AG04450 (cell line): Measurements from ENCODE around the gene PCNP. TPM values are rescaled to one million over a fixed set of nuclear protein-coding genes. Genes with fewer than 3 reads are reported as not detected.
"Not testable (repeated sequence)": the region's sequence is repeated elsewhere in the genome, so short reads cannot be mapped to it uniquely, and the experiment has no call there.

Experiments used
- CTCF ChIA-PET: fragments of 300-600, 350-600 bp; formaldehyde crosslinking; extraction: SDS; loops from one replicate; lab custom pipeline; 2022; ENCODE audit warnings: antibody characterized with exemption, inconsistent platforms; lab: Charles Lee
- POLR2A ChIA-PET: fragments of 350-600 bp; formaldehyde crosslinking; extraction: SDS; loops from one replicate; lab custom pipeline; 2021; ENCODE audit warnings: antibody characterized with exemption, inconsistent platforms; lab: Yijun Ruan, JAX
- DNase-seq: peaks from one replicate; pipeline ENCODE4 v3.0.0-alpha.2; 2011; ENCODE audit warnings: low read depth, low spot score
- H3K27ac ChIP-seq: one replicate; pipeline ENCODE4 v1.5.1; 2012; ENCODE audit warnings: low read depth, low read length, control low read depth
- H3K27me3 ChIP-seq: one replicate; pipeline ENCODE4 v1.6.0; 2012; ENCODE audit warnings: low read length; ENCODE audit not compliant: control insufficient read depth, insufficient read depth
- H3K4me3 ChIP-seq: 2 replicates; pipeline ENCODE4 v1.5.1; 2011; ENCODE audit warnings: mild to moderate bottlenecking, low read depth, low read length, control low read depth
- H3K9me3 ChIP-seq: 2 replicates; pipeline ENCODE4 v1.5.1; 2012; ENCODE audit warnings: low read length; ENCODE audit not compliant: control insufficient read depth, insufficient read depth
- polyA plus RNA-seq: library from polyadenylated mRNA; depleted of rRNA; stranded (reverse); fragments of >200 nt; gene quantifications from 2 replicates; pipeline ENCODE4 v1.2.3, GENCODE V29; 2011
- TF ChIP-seq, protein P1 (sequence below): IDR thresholded peaks from 2 replicates; pipeline ENCODE4 v1.5.1; 2011; ENCODE audit warnings: low read depth, low read length, control low read depth, inconsistent platforms

The PCNP gene
- polyA plus RNA-seq, 1 experiment = 97.7 TPM

DNA sequence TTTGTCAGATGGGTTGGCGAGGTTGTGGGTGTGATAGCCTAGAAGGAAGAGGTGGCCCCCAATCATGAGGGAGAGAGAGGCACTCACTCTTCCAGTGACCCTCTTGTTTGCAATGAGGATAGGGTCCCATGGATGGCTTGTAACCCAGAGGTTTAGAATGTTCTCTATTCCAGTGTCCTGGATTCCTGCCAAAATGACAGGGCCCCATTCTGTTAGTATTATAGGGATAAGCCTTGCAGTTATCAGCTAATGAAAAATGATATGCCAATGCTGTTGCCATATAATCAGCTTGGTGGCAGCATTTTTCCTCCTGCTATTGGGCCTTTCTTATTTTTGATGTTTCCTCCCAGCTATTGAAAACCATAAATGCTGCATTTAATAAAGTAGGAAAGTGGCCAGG, 37.7 kb upstream of the PCNP start:
- ChIA-PET CTCF (no interaction called here), POLR2A (no interaction called here)
- Histone ChIP-seq H3K27me3 (no peaks in the 10 kb centered on the region), H3K4me3 (no peak overlapping the region), H3K9me3 (no peaks in the 10 kb centered on the region; the same call in 1 of the 2 replicates), H3K27ac (no peak overlapping the region)
- TF ChIP-seq, protein P1, sequence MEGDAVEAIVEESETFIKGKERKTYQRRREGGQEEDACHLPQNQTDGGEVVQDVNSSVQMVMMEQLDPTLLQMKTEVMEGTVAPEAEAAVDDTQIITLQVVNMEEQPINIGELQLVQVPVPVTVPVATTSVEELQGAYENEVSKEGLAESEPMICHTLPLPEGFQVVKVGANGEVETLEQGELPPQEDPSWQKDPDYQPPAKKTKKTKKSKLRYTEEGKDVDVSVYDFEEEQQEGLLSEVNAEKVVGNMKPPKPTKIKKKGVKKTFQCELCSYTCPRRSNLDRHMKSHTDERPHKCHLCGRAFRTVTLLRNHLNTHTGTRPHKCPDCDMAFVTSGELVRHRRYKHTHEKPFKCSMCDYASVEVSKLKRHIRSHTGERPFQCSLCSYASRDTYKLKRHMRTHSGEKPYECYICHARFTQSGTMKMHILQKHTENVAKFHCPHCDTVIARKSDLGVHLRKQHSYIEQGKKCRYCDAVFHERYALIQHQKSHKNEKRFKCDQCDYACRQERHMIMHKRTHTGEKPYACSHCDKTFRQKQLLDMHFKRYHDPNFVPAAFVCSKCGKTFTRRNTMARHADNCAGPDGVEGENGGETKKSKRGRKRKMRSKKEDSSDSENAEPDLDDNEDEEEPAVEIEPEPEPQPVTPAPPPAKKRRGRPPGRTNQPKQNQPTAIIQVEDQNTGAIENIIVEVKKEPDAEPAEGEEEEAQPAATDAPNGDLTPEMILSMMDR = no peak
- DNase-seq = no peak

DNA sequence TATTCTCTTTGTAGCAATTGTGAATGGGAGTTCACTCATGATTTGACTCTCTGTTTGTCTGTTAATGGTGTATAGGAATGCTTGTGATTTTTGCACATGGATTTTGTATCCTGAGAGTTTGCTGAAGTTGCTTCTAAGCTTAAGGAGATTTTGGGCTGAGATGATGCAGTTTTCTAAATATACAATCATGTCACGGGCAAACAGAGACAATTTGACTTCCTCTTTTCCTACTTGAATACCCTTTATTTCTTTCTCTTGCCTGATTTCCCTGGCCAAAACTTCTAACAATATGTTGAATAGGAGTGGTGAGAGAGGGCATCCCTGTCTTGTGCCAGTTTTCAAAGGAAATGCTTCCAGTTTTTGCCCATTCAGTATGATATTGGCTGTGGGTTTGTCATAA, 37.0 kb upstream of the PCNP start:
- H3K27me3 ChIP-seq, DNase-seq, H3K27ac ChIP-seq, H3K4me3 ChIP-seq, H3K9me3 ChIP-seq, CTCF ChIA-PET, POLR2A ChIA-PET: not testable (repeated sequence)

DNA sequence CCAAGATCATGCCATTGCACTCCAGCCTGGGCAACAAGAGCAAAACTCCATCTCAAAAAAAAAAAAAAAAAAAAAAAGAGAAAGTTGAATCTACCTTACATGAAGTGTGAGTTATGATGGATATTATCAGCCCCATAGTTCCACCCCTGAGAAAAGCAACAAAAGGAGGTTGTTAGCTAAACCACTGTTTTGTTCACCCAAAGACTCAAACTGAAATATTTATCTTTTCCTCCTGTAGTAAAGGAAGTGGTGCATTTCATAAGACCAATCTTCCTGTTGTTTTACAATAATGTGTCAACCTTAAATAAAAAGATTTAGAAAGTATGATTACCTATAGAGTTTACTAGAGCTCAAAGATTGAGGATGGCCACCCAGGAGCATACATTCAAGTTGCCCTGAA, 31.0 kb upstream of the PCNP start:
- CTCF ChIA-PET = no interaction called here
- Histone ChIP-seq H3K9me3 (no peaks in the 10 kb centered on the region; the same call in 1 of the 2 replicates), H3K27me3 (peaks cover 3% of the 10 kb centered on the region), H3K4me3 (no peak overlapping the region), H3K27ac (no peak overlapping the region)
- no peak for DNase-seq
- TF ChIP-seq, protein P1 = no peak
- POLR2A ChIA-PET = no interaction called here

DNA sequence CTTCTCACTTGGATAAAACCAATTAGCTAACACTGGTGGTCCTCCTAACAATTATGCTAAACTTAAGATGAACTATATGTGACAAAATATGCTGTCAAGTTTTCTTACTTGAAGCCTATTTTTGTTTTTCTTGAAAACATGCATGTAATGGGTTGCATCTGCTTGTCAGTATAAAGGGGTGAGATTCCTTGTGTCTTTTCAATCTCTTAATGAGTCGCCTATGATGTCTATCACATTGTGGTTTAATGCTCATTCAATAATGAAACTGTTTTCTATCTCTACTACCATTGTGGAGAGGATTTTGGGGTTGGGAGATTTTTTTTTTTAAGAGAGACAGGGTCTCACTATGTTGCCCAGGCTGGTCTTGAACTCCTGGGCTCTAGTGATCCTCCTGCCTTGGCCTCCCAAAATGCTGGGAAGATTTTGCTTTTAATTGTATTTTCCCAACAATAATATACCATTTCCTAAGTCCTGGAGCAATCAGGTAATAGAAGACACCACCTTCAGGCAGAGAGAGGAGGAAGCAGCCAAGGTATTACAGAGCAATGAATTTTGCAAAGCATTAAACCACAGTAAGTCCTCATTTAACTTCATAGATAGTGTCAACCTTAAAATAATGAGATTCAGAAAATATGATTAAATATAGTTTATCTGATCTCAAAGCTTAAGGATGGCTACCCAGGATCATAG, 29.7 kb upstream of the PCNP start:
- Histone ChIP-seq H3K4me3 (no peak overlapping the region), H3K9me3 (no peaks in the 10 kb centered on the region; the same call in 1 of the 2 replicates), H3K27ac (no peak overlapping the region), H3K27me3 (peaks cover 3% of the 10 kb centered on the region)
- TF ChIP-seq, protein P1 = no peak
- DNase-seq = no peak
- ChIA-PET POLR2A (no interaction called here), CTCF (no interaction called here)

DNA sequence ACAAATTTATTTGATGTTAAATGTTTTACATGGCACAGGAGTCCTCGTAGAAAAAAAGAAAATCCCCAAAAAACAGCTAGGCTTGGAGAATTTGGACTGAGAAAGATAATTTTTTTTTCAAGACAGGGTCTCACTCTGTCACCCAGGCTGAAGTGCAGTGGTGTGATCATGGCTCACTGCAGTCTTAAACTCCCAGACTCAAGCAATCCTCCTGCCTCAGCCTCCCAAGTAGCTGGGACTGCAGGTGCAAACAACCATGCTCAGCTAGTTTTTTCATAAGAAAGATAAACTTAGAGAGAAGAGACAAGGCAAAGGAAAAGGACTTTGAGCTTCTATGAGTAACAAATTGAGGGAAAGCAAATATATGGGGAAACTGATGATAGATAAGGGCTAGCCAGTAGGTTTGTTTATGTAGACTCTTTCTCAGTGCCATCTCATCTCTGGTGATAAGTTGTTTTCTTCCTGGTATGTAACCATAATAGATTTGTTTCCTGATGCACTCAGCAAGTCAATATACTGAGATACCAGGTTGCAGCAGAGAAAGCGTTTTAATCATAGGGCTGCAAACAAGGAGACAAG, 25.4 kb upstream of the PCNP start:
- H3K9me3 ChIP-seq = no peaks in the 10 kb centered on the region; the same call in 1 of the 2 replicates
- H3K4me3 ChIP-seq = no peak overlapping the region
- no peak overlapping the region for H3K27ac ChIP-seq
- H3K27me3 ChIP-seq = peaks cover 3% of the 10 kb centered on the region
- TF ChIP-seq, protein P1 = no peak
- DNase-seq = no peak
- CTCF ChIA-PET = no interaction called here
- POLR2A ChIA-PET = no interaction called here
